RWPE1 (cell line): ENCODE measurements around the gene BGN.

Experiments
- CTCF ChIA-PET: fragments of 350-600 bp; sonication (Branson Sonifier 250); formaldehyde crosslinking; extraction: SDS; loops from one replicate; lab custom pipeline; 2021; lab: Yijun Ruan, JAX
- POLR2A ChIA-PET: fragments of 400-600 bp; formaldehyde crosslinking; extraction: SDS; loops from one replicate; lab custom pipeline; 2020; ENCODE audit warnings: antibody characterized with exemption; ENCODE audit not compliant: low non-redundant PET; lab: Yijun Ruan, JAX
- DNase-seq: peaks from one replicate; pipeline ENCODE4 v3.0.0; 2012; ENCODE audit warnings: low spot score
- H3K27ac ChIP-seq: fragments of 450-650 bp; 2 replicates; pipeline ENCODE4 v1.5.1; 2017
- TF ChIP-seq, protein P1 (sequence below): fragments of 450-650 bp; conservative IDR thresholded peaks from 2 replicates; pipeline ENCODE4 v1.5.1; 2017; ENCODE audit warnings: low read depth, mild to moderate bottlenecking

Gene BGN

GRCh38 chrX:153486171-153486570, 8.6 kb upstream of the BGN start:
- ChIA-PET CTCF (no interaction called here), POLR2A (no interaction called here)
- DNase-seq: no peak
- TF ChIP-seq, protein P1, sequence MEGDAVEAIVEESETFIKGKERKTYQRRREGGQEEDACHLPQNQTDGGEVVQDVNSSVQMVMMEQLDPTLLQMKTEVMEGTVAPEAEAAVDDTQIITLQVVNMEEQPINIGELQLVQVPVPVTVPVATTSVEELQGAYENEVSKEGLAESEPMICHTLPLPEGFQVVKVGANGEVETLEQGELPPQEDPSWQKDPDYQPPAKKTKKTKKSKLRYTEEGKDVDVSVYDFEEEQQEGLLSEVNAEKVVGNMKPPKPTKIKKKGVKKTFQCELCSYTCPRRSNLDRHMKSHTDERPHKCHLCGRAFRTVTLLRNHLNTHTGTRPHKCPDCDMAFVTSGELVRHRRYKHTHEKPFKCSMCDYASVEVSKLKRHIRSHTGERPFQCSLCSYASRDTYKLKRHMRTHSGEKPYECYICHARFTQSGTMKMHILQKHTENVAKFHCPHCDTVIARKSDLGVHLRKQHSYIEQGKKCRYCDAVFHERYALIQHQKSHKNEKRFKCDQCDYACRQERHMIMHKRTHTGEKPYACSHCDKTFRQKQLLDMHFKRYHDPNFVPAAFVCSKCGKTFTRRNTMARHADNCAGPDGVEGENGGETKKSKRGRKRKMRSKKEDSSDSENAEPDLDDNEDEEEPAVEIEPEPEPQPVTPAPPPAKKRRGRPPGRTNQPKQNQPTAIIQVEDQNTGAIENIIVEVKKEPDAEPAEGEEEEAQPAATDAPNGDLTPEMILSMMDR: no peak
- peak overlapping the region; percentile 92; the same call in 1 of the 2 replicates for H3K27ac ChIP-seq

- no peak for DNase-seq
- peak overlapping the region; percentile 92 for H3K27ac ChIP-seq
- CTCF ChIA-PET: no interaction called here
- TF ChIP-seq, protein P1: no peak
- POLR2A ChIA-PET: no interaction called here
Observed at GRCh38 chrX:153487590-153488071, 7.1 kb upstream of the BGN start.

- POLR2A ChIA-PET: no interaction called here
Observed at GRCh38 chrX:153488231-153488914, 6.4 kb upstream of the BGN start.

DNA sequence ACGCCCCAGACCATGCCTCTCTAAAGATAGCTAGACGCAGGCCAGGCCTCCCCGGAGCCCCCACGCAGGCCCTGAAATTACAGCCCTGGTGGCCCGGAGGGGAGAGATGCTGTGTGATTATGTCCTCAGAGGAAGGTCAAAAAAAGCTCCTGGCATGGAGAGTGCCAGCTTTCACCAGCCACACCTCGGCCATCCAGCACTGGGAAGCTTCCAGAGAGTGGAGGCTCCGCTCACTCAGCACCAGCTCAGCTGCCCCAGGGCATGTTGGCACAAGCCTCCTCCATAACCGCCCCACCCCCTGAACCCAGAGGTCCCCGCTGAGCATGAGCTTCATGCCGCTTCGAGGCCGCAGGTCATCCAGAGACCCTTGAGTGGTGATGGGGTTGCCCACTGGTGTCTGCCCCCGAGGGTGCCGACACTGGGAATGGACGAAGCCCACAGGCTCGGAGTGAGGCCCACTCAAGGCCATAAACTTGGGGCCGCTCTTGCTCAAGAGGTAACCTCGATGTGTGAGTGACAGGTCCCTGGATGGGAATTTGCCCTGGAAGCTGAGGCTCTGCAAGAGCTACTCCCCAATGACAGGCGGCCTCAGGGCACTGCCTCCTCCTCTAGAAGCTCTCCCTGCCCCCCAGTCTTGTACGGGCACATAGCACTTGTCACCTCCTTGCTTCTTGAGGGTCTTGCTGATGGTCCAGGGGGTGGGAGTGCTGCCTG, 4.4 kb upstream of the BGN start:
- CTCF ChIA-PET: interaction anchor here (1.9 to 2.5 kb wide), 2 partner anchors 17 to 19 kb away, joined by 8 read pairs; no protein-coding TSS in a partner anchor
- peak; percentile 41 for DNase-seq
- peak overlapping the region; percentile 92 for H3K27ac ChIP-seq
- POLR2A ChIA-PET: interaction anchor here (0.6 kb wide), 1 partner anchor 48 kb away, joined by 4 read pairs; no protein-coding TSS in a partner anchor
- TF ChIP-seq, protein P1: no peak

More at GRCh38 chrX:153488231-153488914, 6.4 kb upstream of the BGN start:
- TF ChIP-seq, protein P1: no peak
- no peak for DNase-seq
- H3K27ac ChIP-seq: peak overlapping the region; percentile 92
- CTCF ChIA-PET: no interaction called here

- H3K27ac ChIP-seq: peak overlapping the region; percentile 92
- TF ChIP-seq, protein P1: no peak
Observed at GRCh38 chrX:153491351-153491914, 3.3 kb upstream of the BGN start.

DNA sequence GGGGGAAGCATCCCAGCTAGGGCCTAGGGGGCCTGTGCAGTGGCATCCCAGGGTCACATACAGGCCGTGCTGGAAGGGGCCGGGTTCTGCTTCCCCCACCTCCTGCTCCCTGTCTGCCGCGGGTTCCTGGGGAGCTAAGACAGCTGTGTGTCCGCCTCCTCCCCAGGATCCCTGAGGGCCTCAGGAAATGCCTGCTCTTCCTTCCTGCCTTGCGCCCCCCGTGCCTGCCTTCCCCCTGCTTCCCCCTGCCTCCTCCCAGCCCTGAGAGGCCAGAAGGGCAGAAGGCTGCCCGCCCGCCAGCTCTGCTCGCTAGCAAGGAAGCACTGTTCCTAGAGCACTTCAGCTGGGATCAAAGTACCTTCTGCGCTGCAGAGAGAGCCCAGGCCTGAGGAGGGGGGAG, 2.9 kb upstream of the BGN start:
- POLR2A ChIA-PET: no interaction called here
- CTCF ChIA-PET: interaction anchor here (0.6 to 1.9 kb wide), 3 partner anchors 15 to 21 kb away, joined by 3 to 8 read pairs (median 4); partner anchors contain the start of gene HAUS7
- DNase-seq: no peak
- peak overlapping the region; percentile 92 for H3K27ac ChIP-seq
- TF ChIP-seq, protein P1: no peak

More at GRCh38 chrX:153491351-153491914, 3.3 kb upstream of the BGN start:
- no peak for DNase-seq
- POLR2A ChIA-PET: no interaction called here
- CTCF ChIA-PET: interaction anchor here (0.6 to 2.5 kb wide), 5 partner anchors 13 to 21 kb away, joined by 3 to 8 read pairs (median 4); partner anchors contain the start of gene HAUS7
